ENCODE data around the gene KCTD17. TPM values are rescaled to one million over a fixed set of nuclear protein-coding genes. Genes with fewer than 3 reads are reported as not detected.

The KCTD17 gene
- total RNA-seq, 4 donors from 2014 or later = 32.4 to 58.0 (median 48.1) TPM

GRCh38 chr22:37039466-37039865 lies 12.1 kb upstream of the KCTD17 start:
- no peak overlapping the region for H3K4me3 ChIP-seq (ENCODE audit: low read depth, poor library complexity, severe bottlenecking)
- 80 to 82% methylated on average over 2 of the region's 2 CpGs for WGBS, 2 donors
- no peak for DNase-seq (ENCODE audit: low spot score in 2 of 2)
- intact Hi-C loops (cut with DNase I; ENCODE audit: low total_unique reads) = no loop called here
- TF ChIP-seq POLR2A (IDR thresholded peaks at IDR 0.05) (no peak), CTCF (IDR thresholded peaks at IDR 0.05) (no peak)

- no peak overlapping the region for H3K4me3 ChIP-seq (ENCODE audit: low read depth, poor library complexity, severe bottlenecking)
- DNase-seq (ENCODE audit: low spot score in 2 of 2) = no peak
- intact Hi-C loops (cut with DNase I; ENCODE audit: low total_unique reads) = no loop called here
- no peak for TF ChIP-seq POLR2A (IDR thresholded peaks at IDR 0.05)
- TF ChIP-seq CTCF (IDR thresholded peaks at IDR 0.05) = no peak
- 71 to 75% methylated on average over 7 of the region's 7 CpGs for WGBS, 2 donors
These were observed 8.2 kb upstream of the KCTD17 start for GRCh38 chr22:37043209-37043827.

GRCh38 chr22:37043828-37044538 lies 7.6 kb upstream of the KCTD17 start:
- peak in 1 of 2 donors; percentile 45 for DNase-seq (ENCODE audit: low spot score in 2 of 2)
- WGBS, 2 donors = 38 to 46% methylated on average over 16 to 17 of the region's 17 CpGs
- intact Hi-C loops (cut with DNase I; ENCODE audit: low total_unique reads) = no loop called here
- H3K4me3 ChIP-seq (ENCODE audit: low read depth, poor library complexity, severe bottlenecking) = no peak overlapping the region
- no peak for TF ChIP-seq CTCF (IDR thresholded peaks at IDR 0.05)
- no peak for TF ChIP-seq POLR2A (IDR thresholded peaks at IDR 0.05)

- intact Hi-C loops (cut with DNase I; ENCODE audit: low total_unique reads) = no loop called here
- DNase-seq (ENCODE audit: low spot score in 2 of 2) = no peak
- TF ChIP-seq POLR2A (IDR thresholded peaks at IDR 0.05) = no peak
- no peak for TF ChIP-seq CTCF (IDR thresholded peaks at IDR 0.05)
- no peak overlapping the region for H3K4me3 ChIP-seq (ENCODE audit: low read depth, poor library complexity, severe bottlenecking)
- 74 to 78% methylated on average over 9 of the region's 9 CpGs for WGBS, 2 donors
These were observed 6.6 kb upstream of the KCTD17 start for GRCh38 chr22:37044634-37045625.

GRCh38 chr22:37045958-37046357 lies 5.6 kb upstream of the KCTD17 start:
- intact Hi-C loops (cut with DNase I; ENCODE audit: low total_unique reads) = no loop called here
- TF ChIP-seq POLR2A (IDR thresholded peaks at IDR 0.05) (no peak), CTCF (IDR thresholded peaks at IDR 0.05) (no peak)
- no peak overlapping the region for H3K4me3 ChIP-seq (ENCODE audit: low read depth, poor library complexity, severe bottlenecking)
- WGBS, 2 donors = 43 to 50% methylated on average over 4 of the region's 4 CpGs
- no peak for DNase-seq (ENCODE audit: low spot score in 2 of 2)

Measured in lower leg skin (tissue), 4 donors.